K562 treated with DMSO at 1 percent for 24 hours (cell line): Measurements from ENCODE around the gene CAPN1. TPM values are rescaled to one million over a fixed set of nuclear protein-coding genes. Genes with fewer than 3 reads are reported as not detected.

Experiments
- total RNA-seq: library from RNA; unstranded; fragments of 300-600 nt; gene quantifications from 2 replicates; pipeline ENCODE4 v1.2.3, GENCODE V29; 2022; ENCODE audit warnings: low read depth; ENCODE audit not compliant: insufficient read depth

Gene CAPN1
- total RNA-seq: 212 and 218 TPM in 2 replicates

GRCh38 chr11:65181569-65182257 lies at the start of gene CAPN1:
TSS of gene CAPN1 (plus strand) at chr11:65181928. CDS start at chr11:65182702, 774 bp downstream.

GRCh38 chr11:65134240-65134951 lies 47.3 kb upstream of the CAPN1 start, which contains the start of gene SYVN1:
TSS of gene SYVN1 (minus strand) at chr11:65134519. CDS start at chr11:65133601, 918 bp downstream.

GRCh38 chr11:65170058-65170534 lies 11.6 kb upstream of the CAPN1 start, which contains the start of gene SPDYC:
TSS of gene SPDYC (plus strand) at chr11:65170233. CDS start at chr11:65171358, 1,125 bp downstream.

Other genes starting within 250 kb of the CAPN1 start
- not detected in 2 replicates for gene GPHA2, start 246.0 kb upstream of the CAPN1 start, total RNA-seq
- gene MAJIN, start 209.8 kb upstream of the CAPN1 start, total RNA-seq: 0.31 TPM in 1 of 2 replicates, not detected in the other
- gene BATF2, start 185.0 kb upstream of the CAPN1 start, total RNA-seq: 10.3 TPM in 2 replicates
- gene ARL2, start 167.8 kb upstream of the CAPN1 start, total RNA-seq: 131 and 142 TPM in 2 replicates
- 53.8 and 58.4 TPM in 2 replicates for gene SNX15, start 154.5 kb upstream of the CAPN1 start, total RNA-seq
- gene SAC3D1, start 140.7 kb upstream of the CAPN1 start, total RNA-seq: 65.7 and 77.0 TPM in 2 replicates
- 0.61 TPM in 1 of 2 replicates, not detected in the other for gene NAALADL1, start 123.4 kb upstream of the CAPN1 start, total RNA-seq
- 83.8 and 84.5 TPM in 2 replicates for gene CDCA5, start 97.9 kb upstream of the CAPN1 start, total RNA-seq
- gene ZFPL1, start 97.7 kb upstream of the CAPN1 start, total RNA-seq: 72.4 and 80.5 TPM in 2 replicates
- gene VPS51, start 85.7 kb upstream of the CAPN1 start, total RNA-seq: 133 and 154 TPM in 2 replicates
- 34.6 and 41.2 TPM in 2 replicates for gene TM7SF2, start 70.1 kb upstream of the CAPN1 start, total RNA-seq
- 52.0 and 61.4 TPM in 2 replicates for gene ZNHIT2, start 64.2 kb upstream of the CAPN1 start, total RNA-seq
- 1,172 and 1,237 TPM in 2 replicates for gene FAU, start 59.8 kb upstream of the CAPN1 start, total RNA-seq
- gene MRPL49, start 59.6 kb upstream of the CAPN1 start, total RNA-seq: 82.6 and 89.4 TPM in 2 replicates
- gene SYVN1, start 47.4 kb upstream of the CAPN1 start, total RNA-seq: 60.9 and 64.4 TPM in 2 replicates
- gene SPDYC, start 11.7 kb upstream of the CAPN1 start, total RNA-seq: 24.4 and 27.1 TPM in 2 replicates
- gene POLA2, start 80.0 kb downstream of the CAPN1 start, total RNA-seq: 36.6 and 45.4 TPM in 2 replicates
- 3.8 and 8.0 TPM in 2 replicates for gene CDC42EP2, start 132.9 kb downstream of the CAPN1 start, total RNA-seq
- gene DPF2, start 151.9 kb downstream of the CAPN1 start, total RNA-seq: 67.3 and 67.9 TPM in 2 replicates
- 6.7 and 8.9 TPM in 2 replicates for gene TIGD3, start 172.8 kb downstream of the CAPN1 start, total RNA-seq
- 2.3 and 3.4 TPM in 2 replicates for gene SLC25A45, start 200.7 kb downstream of the CAPN1 start, total RNA-seq
- gene FRMD8, start 204.7 kb downstream of the CAPN1 start, total RNA-seq: 63.0 and 66.6 TPM in 2 replicates
- gene NEAT1, start 240.9 kb downstream of the CAPN1 start, total RNA-seq: 25.4 and 31.8 TPM in 2 replicates